Measurements from ENCODE around the gene INPPL1. TPM values are rescaled to one million over a fixed set of nuclear protein-coding genes. Genes with fewer than 3 reads are reported as not detected.

The INPPL1 gene
- total RNA-seq, 1 experiment from 2014 or later, result 57.3 TPM

DNA sequence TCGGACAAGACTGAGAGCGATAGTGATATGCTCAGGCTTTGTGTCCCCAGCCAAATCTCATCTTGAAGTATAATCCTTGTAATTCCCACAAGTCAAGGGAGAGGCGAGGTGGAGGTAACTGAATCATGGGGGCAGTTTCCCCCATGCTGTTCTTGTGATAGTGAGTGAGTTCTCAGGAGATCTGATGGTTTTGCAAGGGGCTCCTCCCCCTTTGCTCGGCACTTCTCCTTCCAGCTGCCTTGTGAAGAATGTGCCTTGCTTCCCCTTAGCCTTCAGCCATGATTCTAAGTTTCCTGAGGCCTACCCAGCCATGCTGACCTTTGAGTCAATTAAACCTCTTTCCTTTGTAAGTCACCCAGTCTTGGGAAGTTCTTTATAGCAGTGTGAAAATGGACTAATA is 15.5 kb upstream of the INPPL1 start:
- DNase-seq (ENCODE audit: low read depth), result no peak

DNA sequence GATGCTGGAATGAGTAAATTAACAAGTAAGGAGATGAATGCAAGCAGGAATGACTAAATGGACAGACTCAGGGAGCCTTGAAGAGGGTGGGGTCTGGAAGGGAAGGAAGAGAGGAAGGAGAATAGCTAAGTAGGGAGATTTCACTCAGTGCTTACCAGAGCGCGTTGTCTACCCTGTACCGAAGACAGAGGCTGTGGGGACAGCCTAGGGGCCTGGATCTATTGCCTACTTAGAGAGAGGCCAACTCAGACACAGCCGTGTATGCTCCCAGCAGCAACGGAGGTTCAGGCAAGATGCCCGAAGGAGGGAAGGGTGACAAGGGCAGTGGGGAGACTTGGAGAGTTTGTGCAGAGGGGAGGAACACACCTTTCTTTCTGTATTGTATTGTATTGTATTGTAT is 7.9 kb upstream of the INPPL1 start, which contains the start of gene FOLR2:
FOLR2 (plus strand) TSS at position 157 of the 400 bp plus-strand sequence. CDS start 1,791 bp downstream, outside the sequence.
- DNase-seq (ENCODE audit: low read depth), result no peak

DNA sequence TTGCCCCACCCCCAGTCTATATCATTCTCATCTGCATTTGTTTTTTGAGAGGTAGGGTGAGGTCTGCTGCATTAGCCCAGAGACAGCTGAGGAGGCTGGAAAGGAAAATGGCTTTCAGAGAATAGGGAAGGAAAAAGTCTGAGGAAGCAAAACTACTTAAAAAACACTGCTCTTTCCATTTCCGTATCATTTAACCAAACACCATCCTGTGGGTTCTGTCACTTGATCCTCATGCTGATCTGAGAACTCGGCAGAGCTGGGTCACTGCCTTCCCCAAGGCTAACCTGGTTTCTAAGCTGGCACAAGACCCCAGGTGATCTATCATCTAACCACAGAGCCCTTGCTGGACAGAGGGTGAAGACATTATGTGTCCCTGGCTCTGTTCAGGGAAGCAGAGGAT is 6.7 kb upstream of the INPPL1 start:
- DNase-seq (ENCODE audit: low read depth), result no peak

DNA sequence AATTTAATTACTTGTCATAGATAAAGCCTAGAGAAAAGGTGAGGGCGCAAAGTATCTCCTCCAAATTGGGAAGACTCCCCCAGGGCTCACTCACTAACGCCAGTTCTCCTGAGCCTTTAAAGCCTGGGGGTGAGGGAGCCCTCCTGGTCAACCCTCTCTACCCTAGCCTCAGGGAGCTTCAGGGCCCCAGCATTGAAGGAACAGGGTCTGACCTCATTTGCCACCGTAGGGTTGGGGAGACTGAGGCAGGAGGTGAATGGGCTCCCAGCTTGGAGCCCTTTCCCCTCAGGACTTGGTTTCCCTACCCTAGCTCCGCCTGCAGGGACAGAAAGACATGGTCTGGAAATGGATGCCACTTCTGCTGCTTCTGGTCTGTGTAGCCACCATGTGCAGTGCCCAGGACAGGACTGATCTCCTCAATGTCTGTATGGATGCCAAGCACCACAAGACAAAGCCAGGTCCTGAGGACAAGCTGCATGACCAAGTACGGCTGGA is 6.3 kb upstream of the INPPL1 start:
- no peak for DNase-seq (ENCODE audit: low read depth)

DNA sequence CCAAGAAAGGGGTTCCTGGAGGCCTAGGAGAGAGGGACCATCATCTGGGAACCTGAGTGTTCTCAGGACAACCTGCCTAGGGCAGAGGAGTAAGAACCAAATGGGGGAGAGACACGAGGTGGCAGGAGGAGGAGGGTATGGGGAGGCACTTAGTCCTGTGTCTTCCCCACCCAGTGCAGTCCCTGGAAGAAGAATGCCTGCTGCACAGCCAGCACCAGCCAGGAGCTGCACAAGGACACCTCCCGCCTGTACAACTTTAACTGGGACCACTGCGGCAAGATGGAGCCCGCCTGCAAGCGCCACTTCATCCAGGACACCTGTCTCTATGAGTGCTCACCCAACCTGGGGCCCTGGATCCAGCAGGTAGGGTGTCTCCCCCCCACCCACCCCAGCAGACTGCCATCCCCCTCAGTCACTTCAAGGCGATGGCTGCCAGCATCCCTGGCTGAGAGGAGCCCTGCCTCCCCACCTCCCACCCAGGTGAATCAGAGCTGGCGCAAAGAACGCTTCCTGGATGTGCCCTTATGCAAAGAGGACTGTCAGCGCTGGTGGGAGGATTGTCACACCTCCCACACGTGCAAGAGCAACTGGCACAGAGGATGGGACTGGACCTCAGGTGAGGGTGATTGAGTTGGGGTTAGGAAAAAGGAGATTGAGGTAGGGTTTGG is 3.7 kb upstream of the INPPL1 start:
- DNase-seq (ENCODE audit: low read depth), result no peak

DNA sequence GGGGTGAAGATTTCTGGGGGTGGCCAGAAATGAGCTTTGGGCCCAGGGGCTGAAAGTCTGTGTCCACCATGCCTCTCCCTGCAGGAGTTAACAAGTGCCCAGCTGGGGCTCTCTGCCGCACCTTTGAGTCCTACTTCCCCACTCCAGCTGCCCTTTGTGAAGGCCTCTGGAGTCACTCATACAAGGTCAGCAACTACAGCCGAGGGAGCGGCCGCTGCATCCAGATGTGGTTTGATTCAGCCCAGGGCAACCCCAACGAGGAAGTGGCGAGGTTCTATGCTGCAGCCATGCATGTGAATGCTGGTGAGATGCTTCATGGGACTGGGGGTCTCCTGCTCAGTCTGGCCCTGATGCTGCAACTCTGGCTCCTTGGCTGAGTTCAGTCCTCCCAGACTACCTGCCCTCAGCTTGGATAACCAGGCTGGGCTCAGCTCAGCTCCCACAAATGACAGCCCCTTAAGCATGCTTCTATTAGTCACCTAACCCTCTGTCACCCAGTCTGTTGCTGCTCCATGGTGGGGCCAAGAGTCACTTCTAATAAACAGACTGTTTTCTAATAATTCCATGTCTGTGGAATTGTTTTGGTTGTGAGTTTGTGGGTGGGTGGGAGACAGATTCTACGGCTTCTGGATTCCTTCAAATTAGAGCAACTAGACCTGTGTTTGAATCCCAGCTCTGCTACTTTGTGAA is 3.0 kb upstream of the INPPL1 start:
- no peak for DNase-seq (ENCODE audit: low read depth)

DNA sequence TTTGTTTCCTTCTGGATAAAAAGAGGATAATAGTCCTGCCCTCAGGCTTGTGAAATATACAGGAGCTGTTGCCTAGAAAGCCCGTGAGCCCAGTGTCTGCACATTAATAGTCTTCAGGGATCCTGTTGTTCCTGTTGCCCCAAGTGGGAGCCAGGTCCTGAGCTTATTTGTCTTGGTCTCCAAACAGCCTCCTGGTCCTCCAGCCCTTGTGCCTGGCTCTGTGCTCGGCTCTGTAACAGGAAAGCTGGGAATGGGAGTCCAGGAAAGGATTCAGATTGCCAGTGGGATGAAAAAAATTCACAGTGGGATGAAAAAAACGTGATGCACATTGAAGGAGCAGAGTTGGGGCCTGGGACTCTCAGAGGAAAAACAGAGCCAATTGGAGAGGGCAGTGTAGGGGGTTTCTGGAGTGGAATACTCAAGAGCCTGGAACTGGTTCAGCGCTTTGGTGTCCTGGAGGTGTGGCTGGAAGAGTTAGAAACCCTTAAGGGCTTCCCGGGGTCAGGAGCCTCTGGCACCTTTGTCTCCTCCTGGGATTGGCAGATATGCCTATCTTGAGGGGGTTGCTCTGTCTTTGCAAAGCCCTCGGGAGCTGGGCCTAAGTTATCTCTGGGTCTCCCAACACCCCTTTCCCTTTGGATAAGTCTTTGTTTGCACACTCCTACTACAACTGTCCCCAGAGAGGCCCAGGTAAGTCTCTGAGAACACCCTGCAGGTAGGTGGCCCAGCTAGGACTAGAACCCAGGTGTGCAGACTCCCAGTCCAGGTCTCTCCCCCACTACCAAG is 2.3 kb upstream of the INPPL1 start:
- DNase-seq (ENCODE audit: low read depth), result no peak

DNA sequence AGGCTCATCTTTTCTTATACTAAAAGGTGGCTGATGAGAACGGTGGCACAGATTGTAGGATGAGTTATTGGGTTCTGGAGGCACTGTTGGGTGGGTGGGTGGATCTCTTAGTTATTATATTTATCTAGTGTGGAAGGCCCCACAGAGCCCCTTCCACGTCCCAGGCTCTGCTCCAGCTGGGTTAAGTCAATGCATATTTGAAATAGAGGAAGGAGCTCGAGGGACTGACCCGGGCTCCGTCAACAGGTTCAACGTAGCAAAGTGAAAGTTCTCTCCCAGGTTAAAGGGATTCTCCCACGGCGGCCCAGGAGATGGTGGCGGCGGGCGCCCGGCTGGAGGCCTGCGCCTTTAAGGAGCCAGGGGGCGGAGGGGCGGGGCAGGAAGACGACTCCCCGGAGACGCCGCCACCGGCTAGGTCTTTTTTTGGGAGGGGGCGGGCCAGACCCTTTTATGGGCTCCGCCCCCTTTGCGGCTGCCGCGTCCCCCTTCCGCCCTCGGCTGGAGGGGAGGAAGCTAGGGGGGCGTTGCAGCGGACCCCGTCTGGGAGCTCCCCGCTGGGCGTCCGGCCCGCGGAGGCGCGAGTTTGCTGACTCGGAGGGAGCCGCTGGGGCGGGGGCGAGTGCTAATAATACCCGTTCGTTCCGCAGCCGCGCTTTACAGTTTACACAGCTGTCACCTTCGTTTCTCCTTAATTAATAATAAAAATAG is 1.5 kb upstream of the INPPL1 start:
- peak; percentile 94 for DNase-seq (ENCODE audit: low read depth)

DNA sequence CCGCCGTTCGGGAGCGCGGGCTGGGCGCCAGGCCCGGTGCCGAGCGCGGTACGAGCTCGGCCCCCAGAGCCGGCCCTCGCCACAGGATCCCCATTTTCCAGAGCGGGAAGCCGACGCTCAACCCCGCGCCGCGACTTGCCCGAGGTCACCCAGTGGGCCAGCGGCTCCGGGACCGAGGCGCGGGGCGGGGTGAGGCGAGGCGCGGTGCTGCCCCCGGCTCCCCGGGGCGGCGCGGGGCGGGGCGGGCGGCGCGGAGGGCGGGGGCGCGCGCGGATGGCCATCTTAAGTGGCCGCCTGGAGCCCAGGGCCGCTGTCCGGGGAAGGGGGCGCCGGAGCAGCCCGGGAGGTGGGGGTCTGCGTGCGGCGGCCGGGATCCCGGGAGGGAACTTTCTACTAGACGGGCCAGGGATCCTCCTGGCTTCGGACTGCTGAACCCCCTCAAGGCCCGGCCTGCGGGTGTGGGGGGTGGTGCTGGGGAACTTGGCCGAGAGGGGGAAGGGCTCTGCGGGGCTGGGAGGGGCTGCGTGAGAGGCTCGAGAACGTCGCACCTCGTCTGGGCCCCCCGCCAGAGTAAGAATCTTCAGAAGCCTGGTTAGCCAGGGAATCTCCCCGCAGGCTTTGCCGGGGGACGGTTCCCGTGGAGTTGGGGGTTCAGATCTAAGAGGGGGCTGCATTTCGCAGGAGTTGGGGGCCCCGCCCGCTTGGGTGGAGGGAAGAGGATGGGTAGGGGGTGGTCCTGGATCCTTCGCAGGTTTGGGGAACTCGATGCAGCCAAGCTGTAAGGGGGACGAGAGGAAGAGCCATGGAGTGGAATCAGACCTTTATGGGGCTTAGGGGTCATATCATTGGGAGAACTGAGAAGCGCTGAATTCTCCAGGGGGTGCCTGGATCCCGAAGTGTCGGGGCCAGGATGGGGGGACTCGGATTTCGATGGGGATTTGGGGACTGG is 678 bp upstream of the INPPL1 start:
- peak; percentile 76 for DNase-seq (ENCODE audit: low read depth)

DNA sequence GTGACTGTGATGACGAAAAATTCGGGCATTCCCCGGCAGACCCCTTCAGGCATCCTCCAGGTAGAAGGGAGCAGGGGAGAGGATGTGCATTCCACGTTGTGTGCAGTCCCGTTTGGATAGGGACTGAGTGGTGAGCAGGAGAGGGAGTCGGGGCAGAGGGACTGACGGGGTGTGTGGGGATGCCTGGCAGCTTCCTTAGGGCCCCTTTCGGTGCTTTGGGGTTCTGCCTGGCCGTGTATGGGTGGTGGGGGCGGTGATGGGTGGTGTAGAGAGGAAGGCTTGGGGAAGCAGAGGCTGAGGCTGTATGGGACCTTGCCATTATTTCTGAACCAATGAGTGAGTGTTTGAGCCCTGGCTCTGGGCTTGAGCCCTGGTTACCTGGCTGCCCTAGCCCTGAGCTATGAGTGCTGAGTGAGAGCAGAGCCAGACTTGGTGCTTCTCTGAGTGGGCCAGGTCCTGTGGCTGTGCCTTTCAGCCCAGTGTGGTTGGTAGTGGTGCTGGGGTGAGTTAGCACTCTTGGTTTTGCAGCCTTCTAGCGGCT is 914 bp downstream of the INPPL1 start:
- no peak for DNase-seq (ENCODE audit: low read depth)

DNA sequence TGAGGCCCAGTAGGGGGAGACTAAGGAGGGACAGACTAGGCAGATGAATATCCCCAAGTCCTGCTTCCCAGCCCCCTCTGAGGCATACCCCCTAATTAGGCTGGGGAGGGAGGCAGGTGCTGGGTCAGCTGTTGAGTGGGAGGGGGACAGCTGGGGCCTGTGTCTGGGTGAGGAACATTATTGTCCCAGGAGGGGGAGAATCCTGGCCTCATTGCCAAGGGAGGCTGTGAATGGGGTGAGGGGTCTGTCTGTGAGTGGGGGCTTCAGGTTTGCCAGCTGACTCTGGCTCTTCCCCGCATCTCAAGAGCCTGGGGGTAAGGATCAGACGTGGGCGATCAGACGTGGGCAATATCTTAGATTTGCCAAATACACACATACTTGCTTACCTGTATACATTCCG is 2.1 kb downstream of the INPPL1 start:
- DNase-seq (ENCODE audit: low read depth), result no peak

DNA sequence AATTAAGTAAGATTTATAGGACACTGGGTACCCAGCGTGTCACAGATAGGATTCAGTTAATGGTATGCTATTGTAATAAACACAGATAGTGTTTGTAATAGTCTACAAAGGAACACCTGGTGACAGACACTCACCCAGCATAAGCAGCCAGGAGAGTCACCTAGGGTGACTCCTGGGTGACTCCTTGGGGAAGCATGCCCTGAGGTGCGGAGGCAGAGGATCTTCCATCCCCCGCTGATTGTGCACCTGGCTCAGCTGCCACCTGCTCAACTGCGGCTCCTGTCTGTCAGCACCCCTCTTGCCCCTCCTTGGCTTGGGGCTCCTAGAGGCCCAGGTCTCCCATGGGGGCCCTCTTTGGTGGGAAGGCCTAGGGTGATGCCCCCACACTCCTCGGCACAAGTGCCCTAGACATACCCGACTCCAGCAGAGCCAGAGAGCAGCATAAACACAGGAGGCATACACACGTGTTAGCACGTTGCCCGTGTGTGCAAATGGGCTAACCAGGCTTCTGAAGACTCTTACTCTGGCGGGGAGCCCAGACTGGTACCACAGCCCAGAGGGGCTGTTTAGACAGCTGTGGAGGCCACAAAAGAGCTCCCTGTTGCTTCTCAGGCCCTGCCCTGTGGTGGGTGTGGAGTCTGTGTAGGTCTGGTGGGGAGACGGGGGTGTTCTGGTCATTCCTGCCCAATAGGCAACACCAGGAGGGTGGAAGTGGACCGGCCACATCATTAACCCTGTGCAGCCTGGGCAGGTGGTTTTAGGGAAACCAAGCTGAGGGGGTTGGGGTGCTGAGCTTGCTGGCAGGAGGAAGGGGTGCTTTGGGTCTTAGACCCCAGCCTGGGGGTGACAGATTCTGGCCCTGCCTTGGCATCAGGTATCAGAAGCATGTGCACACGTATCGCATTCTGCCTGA is 3.0 kb downstream of the INPPL1 start:
- no peak for DNase-seq (ENCODE audit: low read depth)

DNA sequence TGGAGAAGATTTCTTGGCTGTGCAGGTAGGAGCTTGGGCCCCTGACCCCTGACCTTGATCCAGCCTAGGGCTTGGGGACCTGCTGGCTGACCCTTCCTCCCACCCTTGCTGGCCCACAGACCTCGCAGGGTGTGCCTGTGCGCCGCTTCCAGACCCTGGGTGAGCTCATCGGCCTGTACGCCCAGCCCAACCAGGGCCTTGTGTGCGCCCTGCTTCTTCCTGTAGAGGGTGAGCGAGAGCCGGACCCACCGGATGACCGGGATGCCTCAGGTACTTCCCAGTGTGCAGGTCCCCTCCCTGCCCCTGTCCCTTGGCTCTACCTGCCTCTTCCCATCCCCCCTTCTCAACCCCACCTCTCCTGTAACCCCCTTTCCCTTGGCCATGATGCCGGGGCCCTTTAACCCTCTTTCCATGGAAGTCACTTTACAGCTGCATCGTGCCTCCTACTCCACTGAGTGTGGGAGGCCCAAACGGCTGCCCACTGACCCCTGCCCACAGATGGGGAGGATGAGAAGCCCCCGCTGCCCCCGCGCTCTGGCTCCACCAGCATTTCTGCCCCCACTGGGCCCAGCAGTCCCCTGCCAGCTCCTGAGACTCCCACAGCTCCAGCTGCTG is 3.8 kb downstream of the INPPL1 start:
- DNase-seq (ENCODE audit: low read depth), result no peak

DNA sequence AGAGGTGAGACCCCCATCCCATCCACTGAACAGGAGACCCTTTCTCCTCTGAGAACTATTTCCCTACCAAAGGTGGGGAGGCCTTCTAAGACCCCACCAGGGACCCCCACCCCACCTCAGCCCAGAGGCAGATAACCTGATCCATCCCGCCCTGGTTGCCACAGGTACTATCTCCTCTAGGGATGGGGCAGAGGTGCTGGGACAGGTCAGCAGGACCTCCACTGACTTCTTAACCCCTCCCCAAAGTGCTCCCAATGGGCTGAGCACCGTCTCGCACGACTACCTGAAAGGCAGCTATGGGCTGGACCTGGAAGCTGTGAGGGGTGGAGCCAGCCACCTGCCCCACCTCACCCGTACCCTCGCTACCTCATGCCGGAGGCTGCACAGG is 4.3 kb downstream of the INPPL1 start:
- DNase-seq (ENCODE audit: low read depth), result no peak

DNA sequence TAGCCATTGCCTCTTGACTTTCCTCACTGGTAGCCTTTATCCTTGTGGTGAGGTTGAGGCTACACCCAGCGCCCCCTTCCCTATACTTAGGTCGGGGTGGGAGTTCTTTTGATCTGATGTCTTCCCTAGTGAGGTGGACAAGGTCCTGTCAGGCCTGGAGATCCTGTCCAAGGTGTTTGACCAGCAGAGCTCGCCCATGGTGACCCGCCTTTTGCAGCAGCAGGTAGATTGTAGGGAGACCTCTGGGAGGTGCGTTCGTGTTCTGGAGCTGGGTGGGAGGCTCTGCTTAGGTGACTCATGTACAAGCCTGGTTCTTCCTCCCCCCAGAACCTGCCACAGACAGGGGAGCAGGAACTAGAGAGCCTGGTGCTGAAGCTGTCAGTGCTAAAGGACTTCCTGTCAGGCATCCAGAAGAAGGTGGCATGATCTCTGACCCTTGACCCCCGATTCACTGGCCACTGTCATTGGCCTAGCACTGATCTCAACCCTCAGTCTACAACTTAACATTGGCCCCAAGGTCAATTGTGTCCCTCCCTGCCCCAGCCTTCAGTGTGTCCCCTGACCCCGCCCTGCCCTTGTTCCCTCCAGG is 4.9 kb downstream of the INPPL1 start:
- DNase-seq (ENCODE audit: low read depth), result no peak

DNA sequence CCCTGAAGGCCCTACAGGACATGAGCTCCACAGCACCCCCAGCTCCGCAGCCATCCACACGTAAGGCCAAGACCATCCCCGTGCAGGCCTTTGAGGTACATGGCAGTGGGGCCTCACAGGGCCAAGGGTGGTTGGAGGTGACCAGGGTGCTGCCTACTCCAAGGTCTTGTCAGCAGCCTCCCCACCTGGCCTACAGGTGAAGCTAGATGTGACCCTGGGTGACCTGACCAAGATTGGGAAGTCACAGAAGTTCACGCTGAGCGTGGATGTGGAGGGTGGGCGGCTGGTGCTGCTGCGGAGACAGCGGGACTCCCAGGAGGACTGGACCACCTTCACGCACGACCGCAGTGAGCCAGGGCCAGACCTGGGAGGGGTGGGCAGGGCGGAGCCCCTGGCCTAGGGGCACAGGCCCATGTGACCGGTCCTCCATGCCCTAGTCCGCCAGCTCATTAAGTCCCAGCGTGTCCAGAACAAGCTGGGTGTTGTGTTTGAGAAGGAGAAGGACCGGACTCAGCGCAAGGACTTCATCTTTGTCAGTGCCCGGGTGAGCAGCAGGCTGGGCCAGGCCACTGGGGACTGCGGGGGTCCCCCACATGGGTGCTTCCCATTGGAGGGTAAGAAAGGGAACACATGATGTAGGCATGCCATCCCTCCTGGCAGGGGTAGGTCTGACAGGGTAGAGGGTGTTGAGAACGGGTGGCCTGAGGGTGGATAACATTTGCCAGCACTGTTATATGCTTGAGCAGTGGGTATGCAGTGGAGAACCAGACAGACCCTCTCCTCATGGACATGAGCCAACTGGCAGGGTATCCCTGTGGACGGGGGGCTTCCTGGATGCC is 5.6 kb downstream of the INPPL1 start:
- no peak for DNase-seq (ENCODE audit: low read depth)

DNA sequence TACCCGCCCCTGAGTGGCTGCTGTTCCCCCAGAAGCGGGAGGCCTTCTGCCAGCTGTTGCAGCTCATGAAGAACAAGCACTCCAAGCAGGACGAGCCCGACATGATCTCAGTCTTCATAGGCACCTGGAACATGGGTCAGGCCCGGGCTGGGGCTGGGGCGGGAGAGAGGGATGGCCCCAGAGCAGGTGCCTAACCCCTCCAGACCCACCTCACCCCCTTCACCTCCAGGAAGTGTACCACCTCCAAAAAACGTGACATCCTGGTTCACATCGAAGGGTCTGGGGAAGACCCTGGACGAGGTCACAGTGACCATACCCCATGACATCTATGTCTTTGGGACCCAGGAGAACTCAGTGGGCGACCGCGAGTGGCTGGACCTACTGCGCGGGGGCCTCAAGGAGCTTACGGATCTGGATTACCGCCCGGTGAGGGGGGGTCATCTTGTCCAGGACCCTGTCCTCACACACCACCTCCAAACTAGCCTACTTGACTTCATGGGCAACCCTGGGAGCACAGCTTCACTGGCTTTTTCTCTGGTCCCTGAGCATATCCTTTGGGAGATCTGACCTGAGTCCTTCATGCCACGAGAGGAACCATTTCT is 6.3 kb downstream of the INPPL1 start:
- no peak for DNase-seq (ENCODE audit: low read depth)
